IPS DF 19.7 (cell line): Measurements from ENCODE around the gene HBEGF.

Experiments
- DNase-seq: peaks from one replicate; pipeline ENCODE4 v3.0.0-alpha.2; 2013; ENCODE audit warnings: low read depth, low spot score

HBEGF gene, protein sequence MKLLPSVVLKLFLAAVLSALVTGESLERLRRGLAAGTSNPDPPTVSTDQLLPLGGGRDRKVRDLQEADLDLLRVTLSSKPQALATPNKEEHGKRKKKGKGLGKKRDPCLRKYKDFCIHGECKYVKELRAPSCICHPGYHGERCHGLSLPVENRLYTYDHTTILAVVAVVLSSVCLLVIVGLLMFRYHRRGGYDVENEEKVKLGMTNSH

DNA sequence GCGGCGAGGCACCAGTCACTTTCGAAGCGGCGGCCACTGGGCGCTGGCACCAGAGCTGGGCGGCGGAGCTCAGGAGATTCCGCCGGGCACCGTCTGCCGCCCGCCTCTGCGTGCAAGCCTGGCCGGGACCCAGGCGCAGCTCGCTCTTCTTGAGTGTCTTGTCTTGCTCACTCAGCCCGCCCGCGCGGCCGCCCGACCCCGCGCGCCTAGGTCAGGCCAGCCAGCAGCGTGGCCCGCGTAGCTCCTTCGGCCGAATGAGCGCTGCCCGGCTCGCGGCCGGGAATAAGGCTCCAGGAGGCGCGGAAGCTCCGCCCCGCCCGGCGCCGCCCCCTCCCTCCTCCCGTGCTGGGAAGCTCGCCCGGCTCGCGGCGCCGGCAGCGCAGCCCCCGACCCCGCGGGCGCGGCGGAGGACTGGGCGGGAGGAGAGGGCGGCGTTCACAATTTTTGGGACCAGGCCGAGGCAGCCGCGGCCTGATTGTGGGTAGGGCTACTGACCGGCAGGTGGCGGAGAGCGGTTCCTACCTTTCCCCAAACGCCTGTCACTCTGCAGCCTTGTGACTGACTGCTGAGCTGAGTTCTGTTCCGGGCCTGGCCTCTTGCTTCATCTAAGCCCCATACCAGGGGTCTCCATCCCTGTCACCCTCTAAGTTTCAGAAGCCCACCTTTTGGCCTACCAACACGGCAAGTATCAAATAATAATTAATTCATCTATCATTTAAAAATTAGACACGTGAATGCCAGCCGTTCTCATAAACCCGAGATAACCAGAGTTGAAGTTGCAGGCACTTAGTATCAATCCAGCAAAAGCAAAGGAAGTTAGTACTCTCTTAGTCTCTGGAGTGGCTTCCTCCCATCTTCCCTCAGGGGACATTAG is at the start of gene HBEGF:
Gene HBEGF, minus strand, starts transcription at position 256 of the 874 bp plus-strand sequence. CDS start 275 bp downstream, outside the sequence.
- DNase-seq = no peak

- DNase-seq = no peak
These were observed 47.3 kb upstream of the HBEGF start for GRCh38 chr5:140393738-140394137.

DNA sequence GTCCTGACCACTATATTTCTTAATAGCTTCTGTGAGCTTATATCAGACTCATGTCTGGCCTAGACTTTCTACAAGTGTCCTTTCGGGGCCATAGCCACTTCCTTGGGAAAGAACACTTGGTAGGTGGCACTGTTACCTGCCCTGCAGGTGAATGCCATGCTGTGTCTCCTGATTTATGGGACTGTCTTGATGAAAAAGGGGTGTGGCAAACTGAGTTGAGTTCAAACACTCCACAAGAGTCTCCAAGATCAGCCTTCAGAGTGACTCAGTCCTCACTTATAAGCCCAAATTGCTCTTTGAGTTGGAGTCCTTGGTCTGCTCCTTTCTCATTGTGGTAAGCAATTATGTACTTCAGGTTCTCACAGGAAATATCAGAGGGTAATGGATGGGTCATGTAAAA is 45.3 kb upstream of the HBEGF start:
- no peak for DNase-seq

DNA sequence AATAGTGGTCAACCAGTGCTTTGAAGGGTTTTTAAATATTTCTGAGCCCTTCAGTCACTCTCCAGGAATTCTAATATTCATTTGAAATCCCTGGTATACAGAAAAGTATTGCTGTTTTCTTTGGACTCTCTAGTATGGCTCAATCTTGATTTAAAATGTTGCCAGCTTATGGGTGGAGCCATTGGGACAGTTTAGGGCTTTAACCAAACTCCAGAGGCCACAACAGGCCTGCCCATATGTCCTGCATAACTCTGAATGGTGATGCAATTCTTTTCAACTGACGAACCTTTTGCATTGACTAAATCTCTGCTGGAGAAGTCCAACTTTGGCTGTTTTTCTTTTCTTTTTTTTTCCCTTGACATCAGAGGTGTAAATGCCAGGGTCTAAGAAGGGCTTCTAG is 44.9 kb upstream of the HBEGF start:
- DNase-seq = no peak

DNA sequence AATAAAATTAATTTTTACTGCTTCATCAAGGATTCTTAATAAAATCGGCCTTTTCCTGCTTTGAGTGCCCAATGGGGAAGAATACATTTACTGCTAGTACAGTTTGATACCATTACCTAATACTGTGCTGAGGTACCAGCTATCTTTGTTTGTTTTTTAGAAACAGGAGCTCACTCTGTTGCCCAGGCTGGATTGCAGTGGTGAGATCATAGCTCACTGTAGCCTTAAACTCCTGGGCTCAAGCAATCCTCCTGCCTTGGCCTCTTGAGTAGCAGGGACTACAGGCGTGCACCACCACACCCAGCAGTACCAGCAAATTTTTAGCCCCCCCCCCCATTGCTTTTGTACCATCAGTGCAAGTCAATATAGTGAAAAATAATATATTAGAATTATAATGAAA is 41.6 kb upstream of the HBEGF start:
- DNase-seq = no peak

DNA sequence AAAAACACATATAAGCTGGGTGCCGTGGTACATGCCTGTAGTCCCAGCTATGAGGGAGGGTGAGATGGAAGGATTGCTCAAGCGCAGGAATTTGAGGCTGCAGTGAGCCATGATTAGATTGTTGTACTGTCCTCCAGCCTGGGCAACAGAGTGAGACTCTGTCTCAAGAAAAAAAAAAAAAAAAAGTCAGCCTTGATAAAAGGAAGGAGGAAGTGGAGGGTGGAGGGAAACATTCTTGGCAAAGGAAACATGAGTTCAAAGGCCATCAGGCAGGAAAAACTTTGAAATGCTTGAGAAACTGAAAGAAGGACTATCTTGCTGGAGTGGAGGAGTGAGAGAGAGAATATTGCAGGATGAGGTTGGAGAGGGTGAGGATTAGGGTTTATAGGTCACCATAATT is 36.9 kb upstream of the HBEGF start:
- no peak for DNase-seq

GRCh38 chr5:140382866-140383265 is 36.5 kb upstream of the HBEGF start:
- DNase-seq = no peak

- no peak for DNase-seq
These were observed 35.6 kb upstream of the HBEGF start for GRCh38 chr5:140381972-140382371.

GRCh38 chr5:140381351-140381750 is 34.9 kb upstream of the HBEGF start:
- DNase-seq = no peak

DNA sequence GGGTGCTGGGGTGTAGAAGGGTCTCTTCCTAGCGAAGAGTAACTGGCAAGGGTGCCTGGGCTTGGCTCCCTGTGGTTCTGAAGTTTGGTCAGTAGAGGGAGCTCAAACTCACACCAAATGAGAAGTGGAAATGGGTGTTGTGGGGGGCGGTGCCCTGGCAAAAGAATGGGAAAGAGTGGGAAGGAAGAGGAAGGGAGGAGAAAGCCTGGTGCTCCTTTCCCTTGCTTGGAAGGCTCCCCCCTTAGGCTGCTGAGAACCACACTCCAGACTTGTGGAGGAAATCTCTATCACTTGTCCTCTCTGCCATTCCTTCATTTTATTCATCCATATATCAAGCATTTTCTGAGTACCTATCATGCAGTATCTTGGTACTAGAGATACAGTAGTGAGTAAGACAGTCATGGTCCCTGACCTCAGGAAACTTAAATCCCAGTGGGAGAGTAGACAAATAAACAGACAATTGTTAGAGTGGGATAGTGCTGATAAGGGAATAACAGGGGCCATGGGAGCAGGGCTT is 26.6 kb upstream of the HBEGF start:
- peak; percentile 75 for DNase-seq

DNA sequence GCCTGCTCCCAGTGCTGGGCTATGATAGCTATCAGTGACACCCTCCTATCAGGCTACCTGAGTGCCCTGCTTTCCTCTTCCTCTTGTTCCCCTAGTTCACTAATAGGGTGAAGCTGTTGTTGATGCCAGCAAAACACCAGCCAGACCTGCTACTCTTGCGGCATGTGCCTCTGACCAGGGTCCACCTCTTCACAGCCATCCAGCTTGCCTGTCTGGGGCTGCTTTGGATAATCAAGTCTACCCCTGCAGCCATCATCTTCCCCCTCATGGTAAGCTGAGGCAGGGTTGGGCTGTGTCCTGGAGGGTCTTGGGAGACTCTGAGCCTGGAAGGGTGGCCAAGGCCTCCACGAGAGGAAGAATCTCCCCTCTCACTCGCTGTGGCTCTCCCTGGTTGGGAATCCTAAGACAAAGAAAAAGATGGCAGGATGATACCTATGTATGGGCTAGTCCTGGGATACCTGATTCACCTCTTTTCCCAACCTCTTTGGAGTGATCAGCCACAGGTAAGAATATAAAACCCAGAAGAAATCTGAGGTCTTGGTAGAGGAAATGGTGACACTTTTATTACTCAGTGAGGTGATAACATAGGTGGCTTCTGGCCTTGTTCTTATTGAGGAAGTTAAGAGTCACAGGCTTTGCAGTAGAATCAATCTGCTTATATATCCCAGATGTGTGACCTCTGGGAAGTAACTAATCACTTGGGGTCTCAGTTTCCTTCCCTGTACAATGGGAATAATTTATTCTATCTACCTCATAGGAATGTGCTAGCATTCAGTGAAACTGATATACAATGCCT is 25.2 kb upstream of the HBEGF start:
- DNase-seq = no peak

GRCh38 chr5:140367256-140368013 is 21.0 kb upstream of the HBEGF start:
- no peak for DNase-seq

DNA sequence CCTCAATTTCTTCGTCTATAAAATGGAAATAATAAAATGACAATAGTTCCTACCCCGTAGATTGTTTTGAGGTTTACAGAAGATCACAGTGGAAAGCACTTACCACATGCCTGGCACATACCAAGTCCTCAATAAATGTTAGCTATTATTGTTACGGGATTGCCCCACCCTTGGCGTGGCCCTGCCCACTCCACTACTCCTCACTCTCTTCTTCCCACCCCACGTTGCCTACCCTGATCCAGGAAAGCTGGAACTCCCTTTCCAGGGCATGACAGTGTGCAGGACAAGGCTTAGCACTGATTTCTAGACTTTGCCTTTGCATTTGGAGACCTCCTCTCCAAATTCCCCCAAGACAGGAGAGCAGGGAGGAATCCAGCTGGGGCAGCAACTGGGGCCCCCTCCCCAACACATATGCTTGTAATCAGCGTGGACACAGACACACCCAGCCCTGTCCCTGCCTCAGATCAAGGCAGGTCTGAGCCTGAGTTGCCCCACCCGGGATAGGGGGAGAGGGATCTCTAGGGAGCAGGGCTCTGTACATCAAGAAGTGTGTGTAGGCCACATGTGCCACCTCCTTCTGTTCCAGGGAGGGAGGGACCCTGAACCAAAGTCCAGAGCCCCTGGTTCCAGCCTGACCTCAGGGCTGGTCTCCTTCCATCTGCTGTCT is 20.3 kb upstream of the HBEGF start:
- DNase-seq = no peak

DNA sequence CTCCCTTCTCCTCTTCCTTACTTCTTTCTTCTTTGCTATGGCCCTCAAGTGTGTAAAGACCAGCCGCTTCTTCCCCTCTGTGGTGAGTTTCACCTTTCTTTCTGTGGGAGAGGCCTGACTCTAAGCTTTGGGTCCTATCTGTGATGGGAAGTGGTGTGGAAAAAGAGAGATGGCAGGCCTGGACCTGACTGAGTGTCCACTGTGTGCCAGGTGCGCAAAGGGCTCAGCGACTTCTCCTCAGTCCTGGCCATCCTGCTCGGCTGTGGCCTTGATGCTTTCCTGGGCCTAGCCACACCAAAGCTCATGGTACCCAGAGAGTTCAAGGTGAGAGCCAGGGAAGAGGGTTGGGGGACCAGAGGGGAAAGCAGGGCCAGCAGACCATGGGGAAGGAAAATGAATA is 19.5 kb upstream of the HBEGF start:
- no peak for DNase-seq

- DNase-seq = no peak
These were observed 18.9 kb upstream of the HBEGF start for GRCh38 chr5:140365282-140365681.

GRCh38 chr5:140364472-140364765 is 18.0 kb upstream of the HBEGF start:
- no peak for DNase-seq

DNA sequence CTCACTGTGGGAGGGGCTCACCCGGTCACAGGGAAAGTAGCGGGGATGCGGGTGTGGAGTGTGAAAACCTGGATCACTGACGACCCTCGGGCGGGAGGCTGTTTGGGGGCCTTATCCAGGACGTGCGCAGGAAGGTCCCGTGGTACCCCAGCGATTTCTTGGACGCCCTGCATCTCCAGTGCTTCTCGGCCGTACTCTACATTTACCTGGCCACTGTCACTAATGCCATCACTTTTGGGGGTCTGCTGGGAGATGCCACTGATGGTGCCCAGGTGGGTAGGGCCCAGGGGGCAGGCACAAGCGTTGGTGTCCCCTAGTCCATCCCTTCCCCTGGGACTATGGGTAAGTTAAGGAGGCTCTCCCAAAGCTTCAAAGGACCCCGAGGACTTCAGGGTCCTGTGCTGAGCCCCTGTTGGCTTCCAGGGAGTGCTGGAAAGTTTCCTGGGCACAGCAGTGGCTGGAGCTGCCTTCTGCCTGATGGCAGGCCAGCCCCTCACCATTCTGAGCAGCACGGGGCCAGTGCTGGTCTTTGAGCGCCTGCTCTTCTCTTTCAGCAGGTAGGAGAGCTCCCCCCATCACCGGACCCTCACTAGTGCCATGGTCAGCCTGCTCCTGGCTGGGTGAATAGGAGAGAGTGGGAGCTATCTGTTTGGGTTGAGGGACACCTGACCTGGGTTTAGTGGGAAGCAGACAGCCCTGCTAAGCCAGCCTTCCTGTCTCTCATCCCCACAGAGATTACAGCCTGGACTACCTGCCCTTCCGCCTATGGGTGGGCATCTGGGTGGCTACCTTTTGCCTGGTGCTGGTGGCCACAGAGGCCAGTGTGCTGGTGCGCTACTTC is 17.4 kb upstream of the HBEGF start:
- DNase-seq = no peak

DNA sequence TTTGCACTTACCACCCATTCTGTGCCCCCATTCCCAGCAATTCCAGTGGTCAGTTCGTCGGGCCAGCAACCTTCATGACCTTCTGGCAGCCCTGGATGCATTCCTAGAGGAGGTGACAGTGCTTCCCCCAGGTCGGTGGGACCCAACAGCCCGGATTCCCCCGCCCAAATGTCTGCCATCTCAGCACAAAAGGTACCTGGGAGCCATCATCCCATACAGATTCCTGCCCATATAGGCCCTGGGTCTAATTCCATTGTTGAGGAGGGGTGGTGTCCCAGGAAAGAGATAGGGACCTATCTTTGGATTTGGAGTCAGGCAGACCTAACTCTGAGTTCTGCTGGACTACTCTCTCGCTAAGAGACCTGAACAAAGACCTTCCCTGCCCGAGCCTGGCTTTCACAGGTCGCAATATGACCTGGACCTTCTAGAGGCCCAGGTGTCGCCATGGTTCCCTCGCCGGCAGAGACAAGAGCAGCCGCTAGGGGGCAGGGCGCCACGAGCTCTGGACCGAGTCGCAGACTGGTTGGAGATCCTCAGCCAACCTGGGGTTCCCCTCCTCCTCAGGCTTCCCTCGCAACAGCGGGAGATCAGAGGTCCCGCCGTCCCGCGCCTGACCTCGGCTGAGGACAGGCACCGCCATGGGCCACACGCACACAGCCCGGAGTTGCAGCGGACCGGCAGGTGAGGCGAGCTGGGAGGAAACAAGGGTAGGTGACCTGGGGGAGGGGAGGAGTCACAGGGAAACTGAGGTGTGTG is 16.6 kb upstream of the HBEGF start:
- no peak for DNase-seq

GRCh38 chr5:140362311-140362710 is 15.9 kb upstream of the HBEGF start:
- DNase-seq = no peak
